HEK293T (cell line): ENCODE data around the gene SLC28A1.

Experiments used
- CTCF ChIA-PET: fragments of 350-600 bp; formaldehyde crosslinking; extraction: SDS; loops from one replicate; lab custom pipeline; 2021; ENCODE audit warnings: antibody characterized with exemption, inconsistent platforms; lab: Yijun Ruan, JAX
- POLR2A ChIA-PET: fragments of 350-600 bp; formaldehyde crosslinking; extraction: SDS; loops from one replicate; lab custom pipeline; 2020; ENCODE audit warnings: antibody characterized with exemption, inconsistent platforms; lab: Yijun Ruan, JAX
- DNase-seq: peaks from one replicate; pipeline ENCODE4 v3.0.0; 2012; ENCODE audit warnings: mixed read lengths; ENCODE audit errors: extremely low spot score
- ARNT ChIP-seq: fragments of 450-650 bp; IDR thresholded peaks from 2 replicates; pipeline ENCODE4 v1.6.1; 2017; ENCODE audit warnings: mild to moderate bottlenecking
- BHLHE40 ChIP-seq: fragments of 450-650 bp; IDR thresholded peaks from 2 replicates; pipeline ENCODE4 v1.6.1; 2016; ENCODE audit warnings: mild to moderate bottlenecking, moderate library complexity, borderline replicate concordance
- CTBP1 ChIP-seq: fragments of 450-650 bp; IDR thresholded peaks from 2 replicates; pipeline ENCODE4 v1.6.1; 2016; ENCODE audit warnings: borderline replicate concordance
- ELF4 ChIP-seq: fragments of 450-650 bp; IDR thresholded peaks from 2 replicates; pipeline ENCODE4 v1.6.1; 2017; ENCODE audit warnings: antibody characterized with exemption
- FOXA1 ChIP-seq: fragments of 450-650 bp; IDR thresholded peaks from 2 replicates; pipeline ENCODE4 v1.6.1; 2016; ENCODE audit warnings: mild to moderate bottlenecking
- FOXK2 ChIP-seq: fragments of 450-650 bp; IDR thresholded peaks from 2 replicates; pipeline ENCODE4 v1.6.1; 2016; ENCODE audit warnings: mild to moderate bottlenecking
- FOXM1 ChIP-seq: fragments of 450-650 bp; IDR thresholded peaks from 2 replicates; pipeline ENCODE4 v1.6.1; 2017; ENCODE audit warnings: mild to moderate bottlenecking, borderline replicate concordance
- HDGF ChIP-seq: fragments of 450-650 bp; IDR thresholded peaks from 2 replicates; pipeline ENCODE4 v1.6.1; 2017; ENCODE audit warnings: antibody characterized with exemption, borderline replicate concordance
- L3MBTL2 ChIP-seq: fragments of 450-650 bp; conservative IDR thresholded peaks from 2 replicates; pipeline ENCODE4 v1.6.1; 2016; ENCODE audit warnings: mild to moderate bottlenecking
- LEF1 ChIP-seq: fragments of 450-650 bp; IDR thresholded peaks from 2 replicates; pipeline ENCODE4 v1.6.1; 2017; ENCODE audit warnings: mild to moderate bottlenecking, borderline replicate concordance
- NFRKB ChIP-seq: fragments of 450-650 bp; IDR thresholded peaks from 2 replicates; pipeline ENCODE4 v1.6.1; 2016; ENCODE audit warnings: mild to moderate bottlenecking, moderate library complexity
- PKNOX1 ChIP-seq: fragments of 450-650 bp; IDR thresholded peaks from 2 replicates; pipeline ENCODE4 v1.6.1; 2016
- SP1 ChIP-seq: fragments of 450-650 bp; IDR thresholded peaks from 2 replicates; pipeline ENCODE4 v1.6.1; 2017
- SUZ12 ChIP-seq: fragments of 450-650 bp; IDR thresholded peaks from 2 replicates; pipeline ENCODE4 v1.6.1; 2016; ENCODE audit warnings: mild to moderate bottlenecking
- TARDBP ChIP-seq: fragments of 450-650 bp; IDR thresholded peaks from 2 replicates; pipeline ENCODE4 v1.6.1; 2016
- ZNF384 ChIP-seq: fragments of 450-650 bp; IDR thresholded peaks from 2 replicates; pipeline ENCODE4 v1.6.1; 2016

The SLC28A1 gene

GRCh38 chr15:84889991-84890669 lies 5.7 kb downstream of the SLC28A1 start:
- no peak for TF ChIP-seq TARDBP
- TF ChIP-seq SUZ12, result no peak
- no peak for TF ChIP-seq NFRKB
- TF ChIP-seq CTBP1, result no peak
- TF ChIP-seq FOXK2, result no peak
- TF ChIP-seq FOXM1, result no peak
- TF ChIP-seq LEF1, result no peak
- no peak for TF ChIP-seq L3MBTL2
- no peak for TF ChIP-seq ARNT
- no peak for TF ChIP-seq PKNOX1
- TF ChIP-seq BHLHE40, result no peak
- TF ChIP-seq HDGF, result no peak
- TF ChIP-seq ELF4, result no peak
- TF ChIP-seq SP1, result no peak
- no peak for TF ChIP-seq ZNF384
- no peak for DNase-seq
- ChIA-PET POLR2A (no interaction called here), CTCF (interaction anchor here (0.6 to 1.2 kb wide), 2 partner anchors 12 to 93 kb away, joined by 3 to 5 read pairs; no protein-coding TSS in a partner anchor)

DNA sequence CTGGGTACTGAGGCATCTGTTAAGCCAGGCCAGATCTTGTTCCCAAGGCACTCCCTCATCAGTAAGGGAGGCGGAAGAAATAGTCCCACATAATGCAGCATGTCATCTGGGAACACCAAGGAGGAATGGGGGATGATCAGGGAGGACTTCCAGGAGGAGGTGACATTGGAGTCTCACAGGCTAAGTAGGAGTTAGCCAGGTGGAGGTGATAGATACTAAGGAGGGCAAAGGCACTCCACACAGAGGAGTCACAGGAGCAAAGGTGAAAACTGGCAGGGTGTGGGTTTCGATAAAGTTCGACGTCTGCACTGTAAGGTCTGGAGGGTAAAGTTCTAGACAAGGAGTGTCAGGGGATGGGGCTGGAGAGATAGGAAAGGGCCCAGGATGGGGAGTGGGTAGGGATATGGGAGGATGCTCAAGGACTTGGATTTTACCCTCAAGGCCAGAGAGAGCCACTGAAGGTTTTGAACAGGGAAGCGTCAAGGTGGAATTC lies 6.3 kb downstream of the SLC28A1 start:
- TF ChIP-seq FOXM1 (no peak), L3MBTL2 (no peak), CTBP1 (no peak), LEF1 (no peak), ELF4 (no peak), HDGF (no peak), ARNT (no peak), PKNOX1 (no peak), ZNF384 (no peak), SUZ12 (no peak), FOXK2 (no peak), FOXA1 (no peak), NFRKB (no peak), BHLHE40 (no peak), TARDBP (no peak)
- ChIA-PET CTCF (interaction anchor here (0.6 to 0.7 kb wide), 2 partner anchors 85 to 94 kb away, joined by 3 to 5 read pairs; no protein-coding TSS in a partner anchor), POLR2A (no interaction called here)
- no peak for DNase-seq

- ChIA-PET POLR2A (no interaction called here), CTCF (interaction anchor here (0.6 to 0.7 kb wide), 2 partner anchors 46 to 84 kb away, joined by 3 read pairs; no protein-coding TSS in a partner anchor)
- DNase-seq, result no peak
- TF ChIP-seq SP1, result no peak
- TF ChIP-seq LEF1, result no peak
- TF ChIP-seq L3MBTL2, result no peak
- TF ChIP-seq ZNF384, result no peak
Observed at GRCh38 chr15:84891339-84891738, 6.9 kb downstream of the SLC28A1 start.

GRCh38 chr15:84892786-84893307 lies 8.4 kb downstream of the SLC28A1 start:
- TF ChIP-seq CTBP1, result no peak
- TF ChIP-seq ARNT, result no peak
- TF ChIP-seq SUZ12, result no peak
- TF ChIP-seq PKNOX1, result no peak
- CTCF ChIA-PET, result no interaction called here
- POLR2A ChIA-PET, result interaction anchor here (1.3 kb wide), 1 partner anchor 17 kb away, joined by 4 read pairs; no protein-coding TSS in a partner anchor
- no peak for DNase-seq

DNA sequence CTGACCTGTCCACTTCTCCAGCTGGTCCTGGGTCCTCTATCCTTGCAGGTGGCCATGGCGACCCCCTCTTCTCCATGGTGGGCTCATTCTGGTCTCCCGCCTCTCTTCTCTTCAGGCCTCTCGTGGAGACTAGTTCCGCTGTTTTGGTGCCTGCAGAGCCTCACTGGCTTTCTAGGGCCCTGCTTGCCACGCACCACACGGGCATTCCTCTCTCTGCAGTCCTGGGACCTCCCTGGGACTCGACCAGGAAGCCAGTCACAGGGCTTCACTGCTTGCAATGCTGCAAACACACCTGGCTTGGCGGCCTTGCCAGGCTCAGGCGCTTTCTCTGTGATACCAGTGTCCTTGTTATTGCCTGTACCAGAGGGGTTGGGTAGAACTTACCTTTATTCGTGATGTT lies 9.1 kb downstream of the SLC28A1 start:
- no peak for DNase-seq
- TF ChIP-seq ELF4, result no peak
- no peak for TF ChIP-seq ARNT
- TF ChIP-seq BHLHE40, result no peak
- no peak for TF ChIP-seq LEF1
- TF ChIP-seq CTBP1, result no peak
- TF ChIP-seq SUZ12, result no peak
- TF ChIP-seq NFRKB, result no peak
- TF ChIP-seq PKNOX1, result no peak
- TF ChIP-seq ZNF384, result no peak
- TF ChIP-seq FOXM1, result no peak
- TF ChIP-seq FOXK2, result no peak
- no peak for TF ChIP-seq TARDBP
- no peak for TF ChIP-seq FOXA1
- no peak for TF ChIP-seq SP1
- no peak for TF ChIP-seq HDGF
- no peak for TF ChIP-seq L3MBTL2
- CTCF ChIA-PET, result no interaction called here
- POLR2A ChIA-PET, result interaction anchor here (1.3 kb wide), 1 partner anchor 16 kb away, joined by 4 read pairs; no protein-coding TSS in a partner anchor
